CD4-positive, alpha-beta T cell treated with Interleukin-2 at 100 ng/mL for 4 hours (primary cell): Measurements from ENCODE around the gene EHMT1.

Experiments
- DNase-seq: peaks from one replicate; pipeline ENCODE4 v3.0.0-alpha.2; 2020; ENCODE audit warnings: low spot score

EHMT1 gene

DNA sequence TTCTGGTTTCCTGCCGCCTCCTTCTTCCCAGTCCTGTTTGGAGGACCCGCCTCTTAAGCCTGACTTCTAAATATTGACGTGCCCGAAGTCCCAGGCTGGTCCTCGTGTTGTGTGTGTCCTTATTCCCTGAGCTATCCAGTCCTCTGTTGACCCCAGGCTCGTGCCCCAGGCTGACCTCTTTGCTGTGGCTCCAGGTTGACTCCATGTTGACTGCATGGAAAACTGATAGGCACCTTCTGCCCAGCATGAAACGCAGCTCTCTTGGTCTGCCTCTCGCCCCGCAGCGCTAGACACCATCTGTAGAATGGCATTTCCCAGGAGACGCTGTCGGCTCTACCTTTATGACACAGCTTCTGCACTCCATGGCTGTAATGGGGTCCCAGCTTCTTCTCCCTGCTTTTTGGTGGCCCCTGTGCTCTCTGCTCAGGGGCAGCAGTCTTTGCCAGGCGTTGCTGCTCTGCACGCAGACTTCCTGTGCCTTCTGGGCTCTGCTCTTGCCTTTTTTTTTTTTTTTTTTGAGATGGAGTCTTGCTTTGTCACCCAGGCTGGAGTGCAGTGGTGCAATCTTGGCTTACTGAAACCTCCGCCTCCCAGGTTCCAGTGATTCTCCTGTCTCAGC lies 28.4 kb downstream of the EHMT1 start:
- DNase-seq = no peak

DNA sequence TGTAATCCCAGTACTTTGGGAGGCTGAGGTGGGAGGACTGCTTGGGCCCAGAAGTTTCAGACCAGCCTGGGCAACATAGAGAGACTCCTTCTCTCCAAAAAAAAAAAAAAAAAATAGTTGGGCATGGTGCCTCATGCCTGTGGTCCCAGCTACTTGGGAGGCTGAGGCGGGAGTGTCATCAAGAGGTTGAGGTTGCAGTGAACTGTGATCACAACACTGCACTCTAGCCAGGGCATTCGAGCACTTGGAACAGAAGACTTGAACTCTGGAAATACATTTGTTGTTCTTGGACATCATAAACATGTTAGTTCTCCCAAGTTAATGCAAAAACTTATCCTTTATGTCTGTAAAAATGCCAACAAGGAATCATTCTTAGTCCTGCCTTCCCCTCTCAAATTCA lies 29.6 kb downstream of the EHMT1 start:
- DNase-seq = no peak

DNA sequence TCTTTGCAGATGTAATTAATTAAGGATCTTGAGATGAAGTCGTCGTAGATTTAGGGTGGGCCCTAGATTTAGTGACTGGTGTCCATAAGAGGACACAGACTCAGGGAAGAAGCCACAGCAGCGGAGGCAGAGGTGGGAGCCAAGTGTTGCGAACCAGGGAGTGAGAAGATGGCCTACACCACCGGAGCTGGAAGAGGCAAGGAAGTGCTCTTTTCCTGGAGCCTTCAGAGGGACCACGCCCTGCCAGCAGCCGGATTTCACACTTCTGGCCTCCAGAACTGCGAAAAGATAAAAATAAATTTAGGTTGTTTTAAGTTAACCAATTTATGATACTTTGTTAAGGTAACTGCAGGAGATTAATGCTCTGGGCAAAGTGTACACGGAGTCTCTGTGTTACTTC lies 30.7 kb downstream of the EHMT1 start:
- DNase-seq = no peak

DNA sequence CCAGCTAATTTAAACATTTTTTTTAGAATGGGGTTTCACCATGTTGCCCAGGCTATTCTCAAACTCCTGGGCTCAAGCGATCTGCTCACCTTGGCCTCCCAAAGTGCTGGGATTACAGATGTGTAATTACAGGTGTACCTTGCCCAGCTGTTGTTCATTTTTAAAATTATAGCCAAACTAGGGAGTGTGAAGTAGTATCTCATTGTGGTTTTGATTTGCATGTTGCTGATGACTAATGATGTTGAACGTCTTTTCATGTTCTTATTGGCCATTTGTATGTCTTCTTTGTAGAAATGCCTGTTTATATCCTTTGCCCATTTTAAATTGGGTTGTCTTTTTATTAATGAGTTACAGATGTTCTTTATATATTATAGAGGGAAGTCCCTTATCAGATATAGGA lies 31.5 kb downstream of the EHMT1 start:
- peak; percentile 2 for DNase-seq

DNA sequence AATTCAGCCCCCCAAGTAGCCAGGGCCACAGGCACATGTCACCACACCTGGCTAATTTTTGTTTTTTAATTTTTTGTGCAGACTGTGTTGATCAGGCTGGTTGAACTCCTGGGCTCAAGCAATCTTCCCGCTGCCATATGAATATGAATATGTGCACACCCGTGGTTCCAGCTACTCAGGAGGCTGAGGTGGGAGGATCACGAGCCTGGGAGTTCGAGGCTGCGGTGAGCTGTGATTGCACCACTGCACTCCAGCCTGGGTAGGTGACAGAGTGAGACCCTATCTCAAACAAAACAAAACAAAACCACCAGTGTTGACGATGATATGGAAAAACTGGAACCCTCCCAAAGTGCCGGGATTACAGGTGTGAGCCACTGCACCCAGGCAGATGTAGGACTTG lies 32.0 kb downstream of the EHMT1 start:
- no peak for DNase-seq

DNA sequence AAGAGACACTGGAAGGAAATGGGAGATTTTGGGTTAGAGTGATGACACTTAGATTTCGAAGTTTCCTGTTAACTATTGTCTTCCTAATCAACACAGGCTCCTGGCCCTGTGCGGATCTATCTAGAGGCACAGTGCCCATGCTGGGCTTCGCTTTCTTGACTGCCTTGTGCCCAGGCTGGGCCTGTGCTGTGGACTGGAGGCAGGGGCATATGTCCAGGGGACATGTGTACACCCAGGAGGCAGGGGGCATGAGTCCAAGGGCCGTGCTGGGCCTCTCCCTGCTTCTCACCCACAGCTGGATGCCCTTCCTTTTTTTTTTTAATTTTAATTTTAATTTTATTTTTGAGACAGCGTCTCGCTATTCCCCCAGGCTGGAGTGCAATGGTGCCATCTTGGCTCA lies 37.6 kb downstream of the EHMT1 start:
- no peak for DNase-seq

DNA sequence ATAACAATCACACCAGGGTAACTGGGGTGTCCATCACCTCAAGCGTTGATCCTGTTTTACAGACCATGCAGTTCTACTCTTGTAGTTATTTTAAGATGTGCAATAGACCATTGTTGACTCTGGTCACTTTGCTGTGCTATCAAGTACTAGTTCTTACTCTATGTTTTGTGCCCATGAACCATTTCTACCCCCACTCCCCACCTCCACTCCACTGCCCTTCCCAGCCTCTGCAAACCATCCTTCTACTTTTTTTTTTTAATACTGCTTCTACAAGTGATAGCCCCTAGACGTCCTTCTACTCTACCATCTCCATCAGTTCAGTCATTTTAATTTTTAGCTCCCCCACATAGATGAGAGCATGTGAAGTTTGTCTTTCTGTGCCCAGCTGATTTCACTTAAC lies 38.8 kb downstream of the EHMT1 start:
- no peak for DNase-seq

DNA sequence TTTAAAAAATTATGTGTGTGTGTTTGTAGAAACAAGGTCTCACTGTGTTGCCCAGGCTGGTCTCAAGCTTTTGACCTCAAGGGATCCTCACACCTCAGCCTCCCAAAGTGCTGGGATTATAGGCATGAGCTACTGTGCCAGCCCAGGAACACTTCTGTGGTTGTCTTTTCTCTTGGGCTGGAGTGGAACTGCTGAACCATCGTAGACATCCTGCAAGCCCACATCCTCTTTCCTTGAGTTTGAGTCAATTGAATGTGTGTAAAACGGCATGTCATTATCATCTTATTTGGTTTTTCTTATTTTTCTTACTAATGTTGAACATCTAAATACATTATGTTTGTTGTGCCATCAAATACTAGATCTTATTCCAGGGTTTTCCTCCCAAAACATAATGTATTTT lies 40.0 kb downstream of the EHMT1 start:
- DNase-seq = no peak

DNA sequence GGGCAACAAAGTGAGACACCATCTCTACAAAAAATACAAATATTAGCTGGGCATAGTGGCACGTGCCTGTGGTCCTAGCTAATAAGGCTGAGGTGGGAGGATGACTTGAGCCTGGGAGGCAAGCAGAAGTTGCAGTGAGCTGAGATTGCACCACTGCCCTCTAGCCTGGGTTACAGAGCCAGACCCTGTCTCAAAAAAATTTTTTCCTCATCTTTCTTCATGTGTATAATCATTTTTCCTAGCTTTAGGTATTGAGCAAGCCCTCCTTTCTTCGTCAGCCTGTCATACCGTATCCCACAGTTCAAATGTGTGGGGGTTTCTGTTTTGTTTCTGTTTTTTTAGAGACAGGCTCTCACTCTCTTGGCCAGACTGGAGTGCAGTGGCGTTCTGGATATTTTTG lies 41.3 kb downstream of the EHMT1 start:
- DNase-seq = no peak

DNA sequence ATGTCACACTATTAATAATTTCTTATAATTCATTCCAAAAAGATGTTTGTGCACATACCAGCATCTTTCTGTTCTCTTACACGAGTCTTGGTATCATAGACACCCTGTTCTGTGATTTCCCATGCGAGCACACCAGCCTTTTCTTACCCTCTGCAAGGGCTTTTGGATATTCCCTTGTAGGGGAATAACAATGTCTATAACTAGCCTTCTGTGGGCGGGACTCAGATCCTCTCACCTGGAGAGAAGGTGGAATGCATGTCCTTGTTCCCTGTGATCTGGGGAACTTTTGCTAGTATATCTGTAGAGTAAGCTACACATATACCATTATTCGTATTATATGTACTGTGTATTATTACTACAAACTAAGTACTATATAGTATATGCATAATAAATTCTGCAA lies 44.8 kb downstream of the EHMT1 start:
- no peak for DNase-seq

DNA sequence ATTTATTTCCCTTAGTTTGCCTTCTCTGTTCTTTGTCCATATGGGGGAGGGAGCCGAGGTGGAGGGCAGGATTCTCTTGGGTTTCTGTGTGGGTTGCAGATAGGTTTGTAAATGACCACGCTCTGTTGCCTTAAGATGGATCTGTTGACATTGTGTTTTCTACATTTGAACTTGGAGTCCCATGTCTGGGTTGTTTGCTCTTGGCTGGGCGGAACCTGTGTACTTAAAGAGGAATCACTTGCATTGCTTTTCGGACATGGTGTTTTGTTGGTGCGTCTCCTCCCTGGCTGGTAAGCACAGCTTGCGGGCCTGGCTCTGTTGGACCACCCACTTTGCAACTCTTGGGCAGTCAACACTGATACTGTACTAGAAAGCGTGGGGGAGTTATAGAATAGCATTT lies 45.9 kb downstream of the EHMT1 start:
- DNase-seq = no peak

DNA sequence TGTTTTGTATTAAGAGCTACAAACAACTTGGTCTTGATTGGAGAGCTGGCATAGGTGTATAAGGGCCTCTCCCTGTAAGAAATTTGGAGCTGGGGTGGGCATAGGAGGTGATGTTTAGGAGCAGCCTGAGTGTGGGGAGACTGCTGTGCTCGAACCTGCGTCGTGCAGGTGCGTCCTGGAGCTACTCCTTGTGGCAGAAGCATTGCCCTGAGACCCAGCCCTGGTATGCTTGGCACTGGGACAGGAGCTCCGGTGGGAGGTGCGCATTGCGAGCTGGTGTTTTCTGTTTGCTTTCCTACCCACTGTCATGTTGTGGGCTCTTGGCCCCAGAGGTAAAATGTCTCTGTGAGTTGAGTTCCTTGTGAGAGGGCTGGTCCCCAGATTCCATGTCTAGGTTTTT lies 46.4 kb downstream of the EHMT1 start:
- no peak for DNase-seq

DNA sequence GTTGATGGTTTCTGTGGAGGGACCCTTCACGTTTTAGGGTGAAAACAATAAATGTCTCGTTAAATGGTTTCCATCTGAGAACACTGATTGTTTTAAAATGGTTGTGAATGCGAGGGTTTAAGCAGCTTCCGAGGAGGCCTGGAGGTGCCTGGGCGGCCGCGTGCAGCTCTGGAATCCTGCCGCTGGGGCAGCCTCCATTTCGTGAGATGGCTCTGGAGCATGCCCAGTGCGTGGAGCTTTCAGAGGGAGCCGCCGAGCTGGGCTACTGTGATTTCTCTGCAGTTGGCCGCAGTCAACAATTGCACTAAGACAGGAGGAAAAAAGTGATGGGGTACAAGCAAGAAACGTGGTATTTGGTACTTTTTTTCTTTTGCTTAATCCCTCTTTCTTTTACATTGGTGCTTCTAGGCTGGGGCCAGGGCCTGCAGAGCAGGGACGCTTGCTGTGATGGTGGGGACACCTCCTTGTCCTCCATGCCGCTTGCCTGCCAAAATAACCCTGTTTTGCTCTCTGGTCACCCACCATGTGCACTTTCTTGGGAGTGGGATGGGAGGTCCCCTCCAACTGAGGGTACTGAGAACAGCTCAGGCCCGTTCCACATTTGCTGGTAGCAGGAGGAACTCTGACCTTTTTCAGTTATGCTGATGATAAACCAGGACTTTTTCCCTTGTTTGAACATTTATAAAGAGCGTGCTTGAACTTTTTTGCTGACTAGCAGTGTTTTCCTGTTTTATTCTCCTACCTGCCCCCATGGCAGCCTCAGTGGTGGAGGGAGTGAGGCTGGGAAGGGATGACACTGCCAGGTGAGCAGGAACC lies 47.1 kb downstream of the EHMT1 start:
- DNase-seq = no peak

DNA sequence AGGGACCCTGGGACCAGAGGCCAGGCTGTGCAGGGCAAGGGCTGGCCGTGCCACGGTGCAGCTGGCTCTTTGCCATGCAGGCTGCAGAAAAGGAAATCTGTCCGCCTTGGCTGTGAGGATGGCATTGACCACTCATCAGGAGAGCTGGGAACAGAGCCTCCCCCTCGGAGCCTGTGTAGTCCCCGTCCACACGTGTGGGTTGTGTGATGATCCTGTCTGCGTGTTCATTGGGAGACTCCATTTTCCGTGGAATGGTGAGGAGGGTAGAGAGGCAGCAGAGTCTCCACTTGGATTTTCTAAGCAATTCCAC lies 47.7 kb downstream of the EHMT1 start:
- no peak for DNase-seq

DNA sequence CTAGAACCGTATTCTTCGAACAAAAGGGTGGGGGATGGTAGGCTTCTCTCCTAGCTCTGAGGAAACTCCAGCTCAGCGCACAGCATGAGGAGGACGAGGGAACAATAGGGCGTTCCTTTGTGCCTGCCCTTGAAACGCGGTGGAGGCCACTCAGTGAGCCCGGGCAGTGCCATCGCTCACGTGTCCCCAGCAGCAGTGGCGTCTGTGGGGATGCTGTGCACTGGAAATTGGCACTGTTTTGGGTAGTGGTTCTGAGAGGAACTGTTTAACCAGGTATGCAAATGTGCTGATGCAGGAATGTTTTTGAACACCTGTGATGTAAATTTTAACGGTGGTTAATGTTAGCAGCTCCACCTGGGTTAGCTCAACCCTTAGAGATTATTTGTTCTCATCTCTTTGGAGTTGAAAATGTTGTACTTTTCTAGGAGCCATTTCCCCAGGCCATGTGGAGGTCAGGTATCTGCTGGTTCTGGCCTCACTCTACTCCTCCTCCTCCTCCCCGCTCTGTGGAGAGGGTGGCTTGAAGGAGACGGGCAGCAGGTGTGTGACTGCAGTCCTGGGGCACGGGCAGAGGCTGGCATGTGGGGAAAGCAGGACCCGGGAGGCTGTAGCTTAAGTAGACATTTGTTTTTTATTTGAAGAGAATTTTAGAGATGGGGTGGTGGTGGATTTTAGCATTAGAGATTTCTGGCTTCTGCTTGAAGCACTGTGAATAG lies 48.3 kb downstream of the EHMT1 start:
- no peak for DNase-seq

DNA sequence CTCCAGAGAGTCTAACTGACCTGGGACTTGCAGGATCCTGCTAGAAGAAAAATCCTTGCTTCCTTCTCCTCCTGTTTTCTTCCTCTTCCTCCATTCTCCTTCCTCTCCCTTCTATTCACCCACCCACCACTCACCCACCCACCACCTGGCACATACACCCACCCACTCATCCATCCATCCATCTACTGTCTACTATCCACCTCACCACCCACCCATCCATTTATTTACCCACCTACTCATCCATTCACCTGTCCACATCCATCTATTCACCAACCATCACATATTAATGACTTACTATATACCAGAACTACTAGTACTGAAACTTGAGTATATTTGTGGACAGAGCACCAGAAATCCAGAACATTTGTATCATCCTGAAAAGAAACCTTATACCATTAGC lies 49.4 kb downstream of the EHMT1 start:
- DNase-seq = no peak

DNA sequence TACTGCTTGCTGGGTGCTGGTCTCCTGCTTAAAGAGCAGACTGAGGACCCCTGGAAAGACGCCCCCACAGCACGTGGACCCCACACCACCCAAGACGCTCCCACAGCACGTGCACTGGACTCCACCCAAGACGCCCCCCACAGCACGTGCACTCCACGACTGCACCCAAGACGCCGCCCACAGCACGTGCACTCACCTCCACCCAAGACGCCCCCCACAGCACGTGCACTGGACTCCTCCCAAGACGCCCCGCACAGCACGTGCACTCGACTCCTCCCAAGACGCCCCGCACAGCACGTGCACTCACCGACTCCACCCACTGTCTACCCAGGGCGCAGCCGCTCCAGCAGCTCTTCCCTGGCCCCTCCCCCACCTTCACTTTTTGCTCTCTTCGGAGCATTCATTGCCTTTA lies 50.5 kb downstream of the EHMT1 start:
- no peak for DNase-seq

DNA sequence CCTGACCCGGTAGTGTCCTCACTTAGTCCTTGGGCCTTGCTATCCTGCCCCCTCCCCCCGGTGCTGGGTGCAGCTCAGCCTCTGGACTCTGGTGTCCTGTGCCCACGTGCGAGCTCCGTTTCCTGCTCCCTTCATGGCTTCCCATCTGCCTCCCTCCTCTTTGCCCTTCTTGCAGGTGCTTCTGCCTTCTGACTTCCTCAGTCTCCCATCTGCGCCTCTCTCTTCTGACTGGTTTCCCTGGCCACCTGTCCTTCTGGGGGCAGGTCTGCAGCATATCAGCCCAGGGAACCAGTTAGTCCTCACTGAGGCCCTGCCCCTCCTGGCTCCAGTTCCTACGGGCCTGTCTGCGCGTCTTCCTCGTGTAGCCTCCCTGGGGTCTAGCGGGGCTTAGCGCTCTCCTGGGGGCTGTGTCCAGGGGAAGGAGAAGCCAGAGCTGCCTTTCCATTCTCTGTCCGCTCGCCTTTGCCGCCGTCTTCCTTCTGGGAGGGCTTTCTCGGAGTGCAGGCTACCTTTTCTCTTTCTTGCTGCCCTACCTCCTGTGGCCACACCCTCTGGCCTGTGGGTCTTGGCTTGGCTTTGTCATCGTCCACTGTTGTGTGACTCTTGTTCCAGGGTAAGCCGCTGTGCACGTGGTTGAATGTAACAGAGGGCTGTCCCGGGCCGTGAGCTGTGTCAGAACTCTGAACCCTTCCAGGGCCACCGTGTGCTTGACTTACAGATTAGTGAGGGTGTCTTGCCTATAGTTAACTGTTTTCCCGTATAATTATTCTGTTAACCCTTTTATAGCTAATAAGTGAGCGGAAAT lies 51.8 kb downstream of the EHMT1 start:
- DNase-seq = no peak

DNA sequence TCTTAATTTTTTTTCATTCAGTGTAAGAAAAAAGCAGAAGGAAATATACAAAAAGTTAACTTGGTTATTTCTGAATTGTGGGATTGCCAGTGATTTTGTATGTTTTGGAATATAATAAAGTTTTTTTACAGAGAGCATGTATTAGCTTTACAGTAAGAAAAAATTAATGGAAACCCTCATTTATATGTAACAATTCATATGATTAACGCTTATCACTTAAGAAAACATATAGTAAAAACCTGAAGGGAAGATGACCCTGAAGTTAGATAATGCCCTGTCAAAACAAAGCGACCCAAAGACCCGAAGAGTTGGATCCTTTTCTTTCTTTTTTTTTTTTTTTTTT lies 52.4 kb downstream of the EHMT1 start:
- no peak for DNase-seq

DNA sequence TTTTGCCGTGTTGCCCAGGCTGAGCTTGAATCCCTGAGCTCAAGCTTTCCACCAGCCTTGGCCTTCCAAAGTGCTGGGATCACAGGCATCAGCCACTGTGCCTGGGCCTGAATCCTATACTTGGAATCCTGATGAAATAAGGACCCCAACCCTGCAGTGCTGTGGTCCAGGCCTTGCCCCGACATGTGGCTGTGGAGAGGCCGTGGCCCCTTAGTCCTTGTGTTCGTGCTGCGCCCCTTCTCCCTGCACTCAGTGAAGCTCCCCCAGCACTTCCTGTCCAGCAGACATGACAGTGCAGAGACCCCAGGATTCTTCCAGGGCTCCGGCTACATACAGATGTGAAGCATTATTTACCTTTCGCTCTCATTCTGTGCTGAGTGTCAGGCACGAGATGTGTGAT lies 52.9 kb downstream of the EHMT1 start:
- DNase-seq = no peak

DNA sequence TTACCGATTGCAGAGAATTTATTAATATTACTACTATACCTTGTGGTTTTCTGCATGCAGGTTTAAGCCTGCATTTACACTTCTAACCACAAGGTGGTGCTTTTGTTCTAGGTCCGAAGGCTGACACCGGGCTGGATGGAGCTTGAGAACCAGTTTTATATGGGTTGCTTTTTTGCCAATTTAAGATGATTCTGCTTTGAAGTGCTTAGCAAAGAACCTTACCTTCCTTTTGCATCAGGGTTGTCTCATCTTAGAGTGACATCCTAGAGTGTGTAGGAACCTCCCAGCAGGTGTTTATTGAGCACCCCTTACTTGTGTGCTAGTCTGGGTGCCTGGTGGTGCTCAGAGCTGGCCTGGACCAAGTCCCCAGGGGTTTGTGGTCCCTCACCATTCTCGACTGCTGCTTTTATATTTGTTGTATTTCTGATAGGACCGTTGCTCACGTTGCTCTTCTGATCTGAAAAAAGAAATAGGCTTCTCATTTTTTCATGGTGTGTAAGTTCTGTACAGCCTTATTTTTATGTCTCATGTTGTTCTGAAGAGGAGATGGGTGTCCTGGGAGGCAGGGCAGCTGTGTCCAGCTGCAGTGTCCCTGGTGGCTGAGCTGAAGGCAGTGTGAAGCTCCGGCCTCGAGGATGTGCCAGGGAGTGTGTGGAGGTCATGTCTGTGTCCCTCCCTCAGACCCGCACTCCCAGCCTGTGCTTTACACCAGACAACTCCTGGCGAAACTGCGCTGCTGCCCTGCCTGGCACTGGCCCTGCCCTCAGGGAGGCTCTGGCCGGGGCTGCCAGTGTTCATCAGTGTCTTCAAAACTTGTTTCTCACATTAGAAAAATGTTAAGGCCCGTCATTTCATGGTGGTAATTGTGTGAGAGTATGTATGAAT lies 54.3 kb downstream of the EHMT1 start:
- peak; percentile 76 for DNase-seq

DNA sequence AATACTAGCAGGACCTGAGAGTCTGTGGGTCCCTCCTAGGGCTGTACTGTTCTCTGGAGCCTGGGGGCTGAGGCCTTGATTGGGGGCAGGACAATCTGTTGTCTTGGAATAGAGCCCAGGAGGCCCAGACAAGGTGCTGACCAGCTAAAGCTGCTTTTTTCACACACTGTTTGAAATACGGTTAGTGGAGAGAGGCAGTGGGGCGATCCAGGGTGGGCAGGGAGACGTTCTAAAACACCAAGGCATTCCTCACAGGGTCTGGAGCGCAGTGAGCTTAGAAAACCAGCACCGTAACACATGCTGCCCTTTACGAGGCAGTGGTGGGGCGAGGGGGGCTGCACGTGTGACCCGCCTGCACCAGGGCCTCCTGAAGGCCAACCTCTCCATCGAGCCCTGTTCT lies 55.1 kb downstream of the EHMT1 start:
- no peak for DNase-seq
